Measurements from ENCODE around the gene SNN. TPM values are rescaled to one million over a fixed set of nuclear protein-coding genes. Genes with fewer than 3 reads are reported as not detected.

SNN gene
- total and polyA plus RNA-seq, 2 of the 4 experiments (the other 2 are of a cell fraction): 10.0 to 13.0 TPM

- Histone ChIP-seq H3K27ac (ENCODE audit: insufficient read depth, low read length) (peak overlapping the region; percentile 70), H3K4me3 (ENCODE audit: insufficient read depth, low read depth, low read length) (no peak overlapping the region; the same call in 1 of the 2 replicates)
- dilution Hi-C loops (cut with HindIII; ENCODE audit: low sequenced_read_pairs, unreplicated experiment): no loop called here
These were observed 46.7 kb upstream of the SNN start for GRCh38 chr16:11621539-11621919.

More at GRCh38 chr16:11621539-11621919, 46.7 kb upstream of the SNN start:
- peak overlapping the region; percentile 45 for H3K4me2 ChIP-seq (ENCODE audit: low read depth, low read length)
- no TSS peak for BruUV-seq (replicated peaks)
- peak overlapping the region; percentile 35 for H3K18ac ChIP-seq (ENCODE audit: low read depth, low read length)
- H3K4me1 ChIP-seq (ENCODE audit: control insufficient read depth, insufficient read depth, low read length): peaks cover 16% of the 10 kb centered on the region
- in situ Hi-C loops (cut with MboI; ENCODE audit: low sequenced_read_pairs): no loop called here
- peak overlapping the region; percentile 2 for H3K23ac ChIP-seq (ENCODE audit: low read depth, low read length)
- peak overlapping the region; percentile 56; the same call in 1 of the 2 replicates for H2AK5ac ChIP-seq (ENCODE audit: low read depth, low read length)
- H3K9me1 ChIP-seq (ENCODE audit: insufficient read depth, low read length): no peaks in the 10 kb centered on the region; the same call in 1 of the 2 replicates
- H3K36me3 ChIP-seq (ENCODE audit: control insufficient read depth, insufficient read depth, low read length): no peaks in the 10 kb centered on the region
- peak overlapping the region; percentile 89 for H3K4ac ChIP-seq (ENCODE audit: low read depth, low read length)
- H2BK20ac ChIP-seq (ENCODE audit: low read depth, low read length): peak overlapping the region; percentile 89
- peak overlapping the region; percentile 84 for H4K5ac ChIP-seq (ENCODE audit: low read depth, low read length)
- H4K91ac ChIP-seq (ENCODE audit: insufficient read depth, low read depth, low read length): peak overlapping the region; percentile 90
- ChIA-PET POLR2A (ENCODE audit: unreplicated experiment) (interaction anchor here (0.5 to 1.0 kb wide), 2 partner anchors 9 to 19 kb away, joined by 3 to 5 read pairs; no protein-coding TSS in a partner anchor), CTCF (interaction anchor here (0.6 kb wide), 1 partner anchor 126 kb away, joined by 3 read pairs; no protein-coding TSS in a partner anchor)
- no peaks in the 10 kb centered on the region for H3K79me1 ChIP-seq (ENCODE audit: low read depth in 1 of 2, low read length in 2 of 2)
- peak; percentile 45 for ATAC-seq (ENCODE audit: low read depth)
- no peak for DNase-seq
- peak overlapping the region; percentile 67 to 90 for H4K8ac ChIP-seq (ENCODE audit: low read depth in 2 of 2, low read length in 2 of 2)
- H4K20me1 ChIP-seq (ENCODE audit: insufficient read depth, low read length): no peaks in the 10 kb centered on the region
- no peak for TF ChIP-seq SMC3 (IDR thresholded peaks at IDR 0.05; ENCODE audit: low read depth, low read length)
- TF ChIP-seq MXI1 (IDR thresholded peaks at IDR 0.05; ENCODE audit: borderline replicate concordance, low read depth, low read length): no peak
- TF ChIP-seq BHLHE40 (IDR thresholded peaks at IDR 0.05; ENCODE audit: low read depth, low read length): no peak
- TF ChIP-seq CHD1 (IDR thresholded peaks at IDR 0.05; ENCODE audit: low read depth, low read length): no peak
- TF ChIP-seq POLR2A (IDR thresholded peaks at IDR 0.05; ENCODE audit: low read depth, low read length): no peak
- TF ChIP-seq RFX5 (IDR thresholded peaks at IDR 0.05; ENCODE audit: low read depth, low read length): no peak
- TF ChIP-seq FOS (IDR thresholded peaks at IDR 0.05; ENCODE audit: low read depth, low read length): no peak
- TF ChIP-seq USF2 (IDR thresholded peaks at IDR 0.05; ENCODE audit: low read depth, low read length): no peak
- no peak for TF ChIP-seq RAD21 (IDR thresholded peaks at IDR 0.05; ENCODE audit: low read length)
- no peak for TF ChIP-seq NFE2L2 (IDR thresholded peaks at IDR 0.05; ENCODE audit: low read depth, low read length)
- TF ChIP-seq CEBPB (IDR thresholded peaks at IDR 0.05; ENCODE audit: low read depth, low read length): no peak
- TF ChIP-seq CTCF (conservative IDR thresholded peaks at IDR 0.05; ENCODE audit: low read depth, low read length): no peak
- TF ChIP-seq ELK1 (IDR thresholded peaks at IDR 0.05; ENCODE audit: borderline replicate concordance, low read depth, low read length): no peak
- TF ChIP-seq MAFK (IDR thresholded peaks at IDR 0.05; ENCODE audit: low read depth, low read length): no peak
- no peak for TF ChIP-seq MAZ (IDR thresholded peaks at IDR 0.05; ENCODE audit: borderline replicate concordance, low read depth, low read length)
- peak overlapping the region; percentile 80 for H2BK120ac ChIP-seq (ENCODE audit: low read depth, low read length)
- intact Hi-C loops (cut with micrococcal nuclease): no loop called here
- no peaks in the 10 kb centered on the region for H3K9me3 ChIP-seq (ENCODE audit: control insufficient read depth, insufficient read depth, low read length)
- peak overlapping the region; percentile 7; the same call in 1 of the 2 replicates for H3K56ac ChIP-seq (ENCODE audit: extremely low read depth, insufficient read depth, low read length)
- H2AFZ ChIP-seq (replicated peaks; ENCODE audit: low read length, poor library complexity): peak overlapping the region; percentile 99
- H2BK15ac ChIP-seq (ENCODE audit: low read depth, low read length): peak overlapping the region; percentile 87; the same call in 2 of the 3 replicates
- H3K27me3 ChIP-seq (ENCODE audit: control insufficient read depth, insufficient read depth, low read length): no peaks in the 10 kb centered on the region
- peak overlapping the region; percentile 22 for H3K9ac ChIP-seq (ENCODE audit: low read depth, low read length)
- H2BK5ac ChIP-seq (ENCODE audit: low read depth, low read length, poor library complexity, severe bottlenecking): peak overlapping the region; percentile 47
- H3K14ac ChIP-seq (replicated peaks; ENCODE audit: low read depth, low read length): peak overlapping the region; percentile 11
- H2AK9ac ChIP-seq (replicated peaks; ENCODE audit: low read depth, low read length, poor library complexity): peak overlapping the region; percentile 1
- WGBS, 2 experiments (ENCODE audit: extremely low coverage in 2 of 2, insufficient read length in 1 of 2): no CpG with 5 or more reads among the region's 6 CpGs
